Measurements from ENCODE around the gene ATP5F1D. TPM values are rescaled to one million over a fixed set of nuclear protein-coding genes. Genes with fewer than 3 reads are reported as not detected.
A peak's percentile ranks its signal among the peaks of the same experiment; 100 is the strongest.

ATP5F1D gene
- total and polyA plus RNA-seq, 2 of the 13 experiments (the other 11 are each of a cell fraction or from before 2014, with no cell fraction given) = 39.4 to 78.7 TPM

DNA sequence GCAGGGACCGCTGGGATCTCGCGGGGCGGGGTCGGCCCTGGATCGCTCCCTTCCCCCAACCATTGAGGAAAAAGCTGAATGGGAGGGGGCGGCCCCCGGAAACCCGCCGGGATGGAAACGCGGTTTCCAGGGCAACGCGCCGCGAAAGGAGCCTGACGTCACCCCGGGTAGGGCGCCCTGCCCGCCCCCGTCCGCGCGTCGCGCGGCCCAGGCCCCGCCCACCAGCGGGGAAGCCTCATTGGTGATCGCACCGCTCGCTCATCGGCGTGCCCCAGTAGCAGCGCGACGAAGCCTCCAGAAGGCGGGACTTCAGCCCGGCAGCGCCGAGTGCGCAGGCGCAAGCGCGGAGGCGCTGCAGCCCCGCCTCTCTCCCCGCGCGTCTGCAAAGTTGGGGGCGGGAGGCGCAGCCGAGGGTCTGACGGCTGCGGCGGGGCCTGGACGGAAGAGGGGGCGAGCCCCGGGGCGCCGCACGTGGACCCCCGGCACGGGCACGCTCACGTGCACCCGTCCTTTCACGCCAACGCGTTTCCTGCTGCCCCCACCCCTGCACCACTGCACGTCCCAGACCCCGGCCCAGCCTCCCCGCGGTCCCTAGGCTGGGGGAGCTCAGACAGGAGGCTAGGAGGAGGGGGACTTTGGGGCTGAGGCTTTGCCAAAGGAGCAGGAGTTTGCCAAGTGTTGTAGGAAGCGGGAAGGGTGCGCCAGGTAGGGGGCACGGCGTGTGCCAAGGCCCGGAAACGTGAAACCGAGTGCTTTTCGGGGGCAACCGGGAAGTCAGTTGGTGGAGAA lies 19.4 kb downstream of the ATP5F1D start (continued):
- TF ChIP-seq E2F2 (CRISPR knock-in tag; IDR thresholded peaks at IDR 0.05; ENCODE audit: borderline replicate concordance) = no peak
- no peak for TF ChIP-seq PRDM15 (CRISPR knock-in tag; IDR thresholded peaks at IDR 0.05)
- no peak for TF ChIP-seq ZNF816 (CRISPR knock-in tag; IDR thresholded peaks at IDR 0.05; ENCODE audit: borderline replicate concordance)
- no peak for TF ChIP-seq ZC3H4 (CRISPR knock-in tag; IDR thresholded peaks at IDR 0.05; ENCODE audit: borderline replicate concordance)
- TF ChIP-seq PTBP1 (IDR thresholded peaks at IDR 0.05; ENCODE audit: low read depth, low read length, poor library complexity, severe bottlenecking) = no peak
- no peak for TF ChIP-seq SP1 (IDR thresholded peaks at IDR 0.05)
- TF ChIP-seq SP1 (CRISPR knock-in tag; IDR thresholded peaks at IDR 0.05) = peak; percentile 93
- TF ChIP-seq, protein P1, sequence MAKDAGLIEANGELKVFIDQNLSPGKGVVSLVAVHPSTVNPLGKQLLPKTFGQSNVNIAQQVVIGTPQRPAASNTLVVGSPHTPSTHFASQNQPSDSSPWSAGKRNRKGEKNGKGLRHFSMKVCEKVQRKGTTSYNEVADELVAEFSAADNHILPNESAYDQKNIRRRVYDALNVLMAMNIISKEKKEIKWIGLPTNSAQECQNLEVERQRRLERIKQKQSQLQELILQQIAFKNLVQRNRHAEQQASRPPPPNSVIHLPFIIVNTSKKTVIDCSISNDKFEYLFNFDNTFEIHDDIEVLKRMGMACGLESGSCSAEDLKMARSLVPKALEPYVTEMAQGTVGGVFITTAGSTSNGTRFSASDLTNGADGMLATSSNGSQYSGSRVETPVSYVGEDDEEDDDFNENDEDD (CRISPR knock-in tag; IDR thresholded peaks at IDR 0.05; ENCODE audit: borderline replicate concordance) = peak; percentile 37; the same call in 1 of the 2 replicates
- no peak; the same call in 1 of the 2 replicates for TF ChIP-seq ZNF770 (CRISPR knock-in tag; IDR thresholded peaks at IDR 0.05)
- TF ChIP-seq REST (IDR thresholded peaks at IDR 0.05; ENCODE audit: borderline replicate concordance in 1 of 2, low read depth in 1 of 2, low read length in 2 of 2) = no peak; a peak in 1 of 4 replicates
- no peak for TF ChIP-seq CHD2 (IDR thresholded peaks at IDR 0.05; ENCODE audit: low read depth, low read length)

Measured in HepG2 (cell line).